ENCODE measurements around the gene ARHGAP42.

Gene ARHGAP42

DNA sequence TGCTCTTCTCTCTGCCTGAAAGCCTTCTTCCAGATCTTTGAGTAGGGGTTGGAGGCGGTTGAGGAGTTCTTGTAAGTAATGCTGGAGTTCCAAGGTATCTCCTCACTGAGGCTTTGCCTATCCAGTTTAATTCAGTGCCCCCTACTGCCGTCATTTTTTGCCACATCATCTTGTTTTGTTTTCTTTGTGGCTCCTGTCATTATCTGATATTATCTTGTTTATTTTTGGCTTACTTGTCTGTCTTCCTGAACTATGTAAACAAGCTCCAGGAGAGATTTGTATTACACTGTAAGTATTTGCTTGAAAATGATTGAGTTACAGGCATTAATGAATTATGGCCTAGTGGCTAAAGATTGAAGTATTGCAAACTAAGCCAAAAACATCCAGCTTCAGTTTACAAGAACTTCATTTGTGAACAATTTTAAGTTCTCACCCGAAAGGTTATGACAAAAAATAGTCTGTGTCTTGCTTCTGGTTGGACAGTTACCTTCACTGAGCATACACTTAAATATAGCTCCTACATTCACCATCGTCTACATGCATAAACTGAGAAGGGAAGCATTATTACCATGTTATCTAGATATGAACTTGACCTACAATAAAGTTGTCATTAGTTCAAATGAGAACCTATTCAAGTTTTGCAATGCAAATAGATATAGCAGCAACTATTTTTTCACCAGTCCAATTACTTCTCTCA is 154.8 kb downstream of the ARHGAP42 start:
- DNase-seq: no peak

DNA sequence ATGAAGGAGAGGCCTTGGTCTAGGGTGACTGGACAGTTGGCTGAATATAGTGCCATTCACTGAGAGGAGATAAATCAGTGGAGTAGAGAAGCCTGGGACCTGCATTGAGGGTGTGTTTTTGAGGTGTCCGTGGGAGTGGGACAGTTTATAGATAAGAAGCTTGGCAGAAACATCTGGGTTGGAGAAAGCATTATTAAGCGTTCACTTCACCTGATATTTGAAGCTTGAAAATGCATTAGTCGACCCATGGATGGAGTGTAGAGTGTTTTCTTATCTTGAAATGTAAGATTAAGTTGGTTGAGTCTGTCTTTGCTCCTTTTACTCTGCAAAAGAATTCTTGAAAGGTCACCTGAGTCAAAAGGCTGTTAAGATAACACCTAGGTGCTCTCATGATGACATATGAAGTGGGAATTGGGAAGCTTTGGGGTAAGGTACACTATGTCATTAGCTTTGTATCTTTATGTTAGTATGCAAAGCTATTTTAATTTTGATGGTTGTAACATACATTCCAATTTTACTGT is 160.7 kb downstream of the ARHGAP42 start:
- no peak for DNase-seq

DNA sequence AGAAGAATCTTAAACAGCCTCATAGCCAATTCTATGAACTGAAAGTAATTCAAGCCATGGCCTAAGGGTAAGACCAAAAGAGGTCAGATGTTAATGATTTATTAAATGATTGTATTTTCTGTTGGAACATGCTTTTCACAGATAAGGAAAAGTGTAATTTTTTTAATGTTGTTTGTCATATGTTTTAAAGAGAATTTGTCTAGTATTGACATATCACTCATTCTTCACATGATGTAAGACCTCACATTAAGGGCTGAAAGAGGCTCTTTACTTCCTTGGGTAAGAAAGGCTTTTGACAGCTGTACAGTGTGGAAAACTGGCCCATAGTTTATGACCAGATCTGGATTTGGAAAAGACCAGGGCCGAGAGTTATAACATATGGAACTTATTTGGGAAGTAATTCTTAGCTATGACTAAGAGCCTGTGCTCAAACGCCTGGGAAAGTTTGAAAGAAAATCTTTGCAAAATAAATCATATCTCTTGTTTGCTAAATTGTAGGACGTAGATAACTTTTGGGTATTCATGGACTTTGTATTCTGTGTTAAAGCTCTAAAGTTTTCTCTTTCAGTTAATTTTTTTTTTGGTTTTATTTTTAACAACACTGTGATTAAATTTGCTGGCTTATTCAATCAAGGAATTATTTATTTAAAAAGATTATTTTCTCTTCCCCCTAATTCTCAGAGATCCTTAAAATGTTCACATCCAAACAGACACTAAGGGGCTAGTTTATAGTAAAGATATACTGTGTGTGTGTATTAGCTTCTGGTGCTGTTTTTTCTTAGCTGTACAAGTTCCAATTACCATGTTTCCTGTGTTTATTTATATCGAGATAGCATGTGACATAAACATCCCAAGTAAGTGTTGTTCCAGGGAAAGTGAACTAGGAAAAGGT is 162.2 kb downstream of the ARHGAP42 start:
- DNase-seq: peak; percentile 97

DNA sequence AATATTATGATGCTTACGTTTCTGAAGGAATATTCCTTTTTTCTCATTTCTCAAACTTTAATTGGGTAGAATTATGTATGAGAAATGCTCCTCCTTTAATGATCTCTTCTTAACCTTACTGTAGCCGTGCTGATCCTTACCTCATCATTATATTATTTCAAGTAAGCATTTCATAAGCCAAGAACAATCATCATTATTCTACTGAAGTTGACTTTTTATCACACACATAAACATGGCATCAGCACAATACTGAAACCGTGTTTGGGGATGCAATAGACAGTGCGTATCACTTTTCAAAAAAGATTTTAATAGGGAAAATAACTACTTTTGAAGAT is 162.8 kb downstream of the ARHGAP42 start:
- DNase-seq: no peak

DNA sequence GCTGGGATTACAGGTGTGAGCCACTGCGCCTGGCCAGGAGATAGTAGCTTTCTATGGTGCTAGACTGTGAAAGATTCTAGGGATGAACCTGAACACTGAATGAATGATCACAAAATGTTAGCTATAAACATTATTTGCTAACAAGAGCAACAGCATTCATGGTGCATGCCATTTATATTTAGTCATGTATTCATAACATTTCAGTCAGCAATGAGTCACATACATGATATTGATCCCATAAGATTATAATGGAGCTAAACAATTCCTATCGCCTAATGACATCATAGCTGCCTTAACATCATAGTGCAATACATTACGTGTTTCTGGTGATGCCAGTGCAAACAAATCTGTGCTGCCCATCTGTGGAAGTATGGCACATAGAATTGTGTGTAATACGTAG is 164.1 kb downstream of the ARHGAP42 start:
- peak; percentile 63 for DNase-seq

DNA sequence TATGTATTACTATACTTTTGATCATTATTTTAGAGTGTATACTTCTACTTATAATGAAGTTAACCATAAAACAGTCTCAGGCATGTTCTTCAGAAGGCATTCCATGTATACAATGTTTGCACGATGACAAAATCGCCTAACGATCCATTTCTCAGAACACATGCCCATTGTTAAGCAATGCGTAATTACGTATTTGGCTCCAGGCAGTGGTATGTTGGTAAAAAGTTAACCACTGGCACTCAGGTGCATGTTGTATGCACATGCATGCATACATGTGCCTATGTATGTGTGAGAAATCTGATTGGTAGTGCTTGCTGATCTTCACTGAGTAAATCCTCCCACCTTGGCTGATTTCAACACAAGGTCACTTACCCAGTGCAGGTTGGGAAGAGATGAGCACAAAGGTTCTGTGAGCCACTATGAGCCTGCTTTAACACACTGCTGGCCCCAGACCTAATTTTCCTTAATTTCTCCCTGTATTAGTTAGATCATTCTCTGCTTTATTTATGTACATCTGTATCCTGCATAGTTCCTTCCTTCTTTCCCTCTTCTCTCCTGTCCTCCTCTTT is 164.6 kb downstream of the ARHGAP42 start:
- DNase-seq: no peak

DNA sequence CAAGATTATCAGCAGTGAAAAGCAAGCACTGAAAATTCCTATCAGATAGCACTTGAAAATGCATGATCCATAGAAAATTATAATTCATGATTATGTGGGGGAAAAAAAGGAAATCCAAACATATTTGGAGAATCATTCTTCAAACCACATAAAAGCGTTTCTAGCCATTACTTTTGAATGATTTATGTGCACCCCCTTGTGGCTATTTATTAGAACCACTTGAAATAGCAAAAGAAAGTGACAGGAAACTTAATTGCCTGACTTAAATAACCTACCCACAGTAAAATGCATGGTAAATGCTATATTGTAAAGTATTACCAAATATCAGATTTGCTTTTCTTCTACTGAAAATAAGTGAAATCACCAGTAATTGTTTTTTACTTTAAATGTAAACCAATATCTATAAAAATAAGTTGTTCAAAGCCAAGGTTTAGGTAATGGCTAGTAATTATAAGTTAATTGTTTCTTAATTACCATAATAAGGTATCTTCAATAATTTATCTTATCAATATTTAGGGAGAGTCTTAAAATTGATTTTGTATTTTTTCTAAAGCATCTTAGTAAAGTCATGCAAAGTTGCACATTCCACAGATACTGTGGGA is 168.5 kb downstream of the ARHGAP42 start:
- DNase-seq: peak; percentile 79

DNA sequence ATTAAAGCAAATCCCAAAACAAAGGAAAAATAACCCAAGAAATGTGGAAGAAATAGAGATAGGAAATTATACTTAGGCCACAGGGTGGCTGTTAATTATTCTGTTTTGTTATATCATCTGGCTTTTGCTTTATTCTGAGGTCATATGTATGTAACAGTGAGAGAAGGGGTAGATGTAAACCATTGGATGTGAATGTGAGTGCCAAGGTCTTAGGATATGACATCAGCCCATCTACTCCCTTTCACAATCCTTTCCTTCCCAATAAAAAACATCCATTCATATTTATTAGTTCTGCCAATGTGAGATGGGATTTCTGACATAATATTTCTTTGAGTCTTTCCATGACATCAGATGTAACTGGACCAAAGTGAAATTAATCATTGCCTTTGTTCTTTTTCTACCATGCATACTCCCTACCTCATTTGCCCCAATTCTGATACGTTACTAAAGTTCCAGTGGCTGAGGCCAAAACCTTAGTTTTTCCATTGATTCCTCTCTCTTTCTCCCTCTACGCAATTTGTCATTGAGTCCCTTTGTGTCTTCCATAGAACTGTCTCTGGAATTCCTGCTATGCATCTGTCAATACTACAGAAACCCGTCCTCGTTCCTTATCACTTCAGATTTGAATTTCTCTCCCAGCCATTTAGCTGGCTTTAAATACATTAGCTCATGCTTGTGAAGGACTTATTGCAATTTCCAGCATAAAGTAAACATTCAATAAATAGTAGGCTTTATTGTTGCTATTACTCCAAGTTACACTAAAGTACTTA is 170.3 kb downstream of the ARHGAP42 start:
- no peak for DNase-seq

DNA sequence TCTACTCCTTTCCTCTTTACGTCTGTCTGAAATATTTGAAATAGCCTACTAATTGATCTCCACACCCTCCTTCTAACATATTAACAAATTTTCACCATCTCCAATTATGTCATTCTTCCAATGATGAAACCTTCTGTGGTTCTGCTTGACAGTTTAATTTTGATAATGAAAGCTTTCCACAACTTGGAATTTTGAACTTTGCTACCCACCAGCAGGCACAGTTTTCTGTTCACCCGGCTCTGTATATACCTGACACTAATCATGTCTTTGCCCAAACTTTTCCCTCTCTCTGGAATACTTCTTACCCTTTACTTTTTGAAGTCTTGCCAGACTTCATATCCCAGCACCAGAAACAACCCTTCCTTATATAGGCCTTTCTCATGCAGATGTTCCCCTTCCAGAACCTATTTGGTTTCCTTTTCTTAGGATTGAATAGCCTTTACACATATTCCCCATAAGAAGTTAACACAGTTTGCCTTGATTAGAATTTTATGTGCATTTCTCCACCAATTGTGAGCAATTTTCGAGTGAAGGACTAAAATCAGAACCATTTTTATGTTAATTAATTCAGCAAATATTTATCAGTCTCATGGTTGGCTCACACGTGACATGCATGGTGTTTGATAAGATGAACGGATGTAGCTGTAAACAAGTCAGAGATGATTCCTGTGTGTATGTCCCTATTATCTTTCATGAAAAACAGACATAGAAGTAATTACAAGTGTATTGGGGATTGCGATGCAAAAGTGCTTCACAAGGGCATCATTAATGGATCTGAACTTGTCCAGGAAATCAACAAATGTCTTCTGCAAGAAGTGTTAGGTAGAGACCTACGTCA is 173.4 kb downstream of the ARHGAP42 start:
- no peak for DNase-seq

DNA sequence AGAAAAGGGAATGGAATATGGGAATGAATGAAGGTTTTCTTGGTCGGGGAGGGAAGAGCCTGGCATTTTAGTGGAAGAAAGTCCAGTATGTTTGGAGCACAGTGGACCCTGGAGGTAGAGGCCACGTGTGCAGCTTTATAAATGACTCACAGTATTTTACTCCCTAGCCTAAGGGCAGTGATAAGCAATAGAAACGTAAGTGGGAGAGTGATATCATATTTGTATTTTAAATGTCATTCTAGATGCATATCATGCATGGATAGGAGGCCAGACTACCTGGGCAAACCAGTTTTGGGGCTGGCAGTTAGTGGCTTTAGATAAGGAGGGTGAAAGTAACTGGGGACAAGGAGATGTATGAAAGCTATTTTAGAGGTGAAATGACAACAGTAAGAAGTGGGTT is 174.1 kb downstream of the ARHGAP42 start:
- no peak for DNase-seq

DNA sequence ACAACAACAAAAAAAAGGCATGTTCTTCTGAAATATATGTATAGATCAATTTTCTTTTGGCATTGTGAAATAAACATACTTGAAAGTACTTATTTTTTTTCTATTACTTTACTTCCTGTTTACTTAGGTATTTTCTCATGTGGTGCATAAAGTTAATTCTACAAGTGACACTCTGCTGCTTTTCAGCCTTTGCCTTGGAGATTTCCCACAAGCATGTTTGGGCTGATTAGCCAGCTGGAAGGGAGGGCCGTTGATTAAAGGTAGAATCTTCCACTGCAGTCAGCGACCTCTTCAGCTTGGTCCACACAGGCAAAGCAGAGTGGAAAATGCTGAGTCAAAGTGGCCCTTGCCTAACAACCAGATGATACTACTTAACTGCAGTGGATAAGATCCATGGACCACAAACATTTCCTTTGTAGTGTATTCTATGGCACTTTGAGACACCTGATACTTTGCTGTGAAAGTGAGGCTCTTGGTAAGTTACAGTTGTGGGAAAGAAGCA is 176.0 kb downstream of the ARHGAP42 start:
- DNase-seq: peak; percentile 93

DNA sequence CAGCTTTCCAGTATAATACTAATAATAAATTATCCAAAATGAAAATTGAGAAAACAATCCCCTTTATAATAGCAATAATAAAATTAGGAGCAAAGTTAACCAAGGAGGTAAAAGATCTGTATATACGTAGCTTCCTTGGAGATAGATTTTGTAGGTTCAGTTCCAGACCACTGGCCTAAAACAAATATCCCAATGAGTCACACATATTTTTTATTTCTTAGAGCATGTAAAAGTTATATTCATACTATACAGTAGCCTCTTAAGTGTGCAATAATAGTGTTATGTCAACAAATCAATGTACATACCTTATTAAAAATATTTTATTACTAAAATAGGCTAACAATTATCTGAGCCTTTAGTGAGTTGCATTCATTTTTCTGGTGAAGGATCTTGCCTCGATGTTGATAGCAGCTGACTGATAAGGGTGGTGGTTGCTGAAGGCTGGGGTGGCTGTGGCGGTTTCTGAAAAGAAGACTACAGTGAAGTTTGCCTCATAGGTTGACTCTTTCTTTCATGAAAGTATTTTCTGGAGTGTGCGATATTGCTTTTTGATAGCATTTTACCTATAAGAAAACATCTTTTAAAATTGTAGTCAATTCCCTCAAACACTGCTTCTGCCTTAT is 178.5 kb downstream of the ARHGAP42 start:
- DNase-seq: no peak

DNA sequence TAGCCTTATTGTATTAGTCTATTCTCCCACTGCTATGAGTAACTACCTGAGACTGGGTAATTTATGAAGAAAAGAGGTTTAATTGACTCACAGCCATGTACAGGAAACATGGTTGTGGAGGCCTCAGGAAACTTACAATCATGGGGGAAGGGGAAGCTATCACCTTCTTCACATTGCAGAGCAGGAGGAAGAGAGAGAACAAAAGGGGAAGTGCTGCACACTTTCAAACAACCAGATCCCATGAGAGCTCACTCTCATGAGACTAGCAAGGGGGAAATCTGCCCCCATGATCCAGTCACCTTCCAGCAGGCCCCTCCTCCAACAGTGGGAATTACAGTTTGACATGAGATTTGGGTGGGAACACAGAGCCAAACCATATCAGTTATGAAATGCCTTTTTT is 179.4 kb downstream of the ARHGAP42 start:
- no peak for DNase-seq

DNA sequence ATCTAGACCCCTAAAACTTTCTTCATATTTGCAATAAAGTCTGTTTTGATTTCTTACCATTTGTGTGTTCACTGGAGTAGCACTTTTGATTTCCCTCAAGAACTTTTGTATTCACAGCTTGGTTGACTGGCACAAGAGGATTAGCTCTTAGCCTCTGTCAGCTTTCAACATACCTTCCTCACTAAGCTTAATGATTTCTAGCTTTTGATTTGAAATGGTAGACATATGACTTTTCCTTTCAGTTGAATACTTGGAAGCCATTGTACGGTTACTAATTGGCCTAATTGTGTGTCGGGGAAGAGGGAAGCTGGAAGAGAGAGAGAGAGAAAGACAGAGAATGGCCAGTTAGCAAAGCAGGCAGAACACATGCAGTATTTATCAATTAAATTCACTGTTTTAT is 180.5 kb downstream of the ARHGAP42 start:
- no peak for DNase-seq

DNA sequence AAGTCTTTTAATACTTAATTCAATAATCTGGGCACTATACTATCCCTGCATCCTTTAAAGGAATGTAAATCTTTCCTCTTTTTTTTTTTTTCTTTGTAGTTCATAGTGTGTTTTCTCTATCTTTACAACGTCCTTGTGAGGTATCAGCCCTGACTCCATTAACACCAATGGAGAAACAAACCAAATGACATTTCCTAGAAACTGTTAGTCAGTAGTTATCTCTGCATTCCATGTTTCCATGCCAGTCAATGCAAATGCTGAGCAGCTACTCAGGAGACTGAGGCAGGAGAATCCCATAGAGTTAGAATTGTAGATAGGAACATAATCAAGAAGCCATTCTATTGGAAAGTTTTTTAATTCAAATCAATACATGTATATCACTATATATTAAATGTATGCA is 182.2 kb downstream of the ARHGAP42 start:
- no peak for DNase-seq

DNA sequence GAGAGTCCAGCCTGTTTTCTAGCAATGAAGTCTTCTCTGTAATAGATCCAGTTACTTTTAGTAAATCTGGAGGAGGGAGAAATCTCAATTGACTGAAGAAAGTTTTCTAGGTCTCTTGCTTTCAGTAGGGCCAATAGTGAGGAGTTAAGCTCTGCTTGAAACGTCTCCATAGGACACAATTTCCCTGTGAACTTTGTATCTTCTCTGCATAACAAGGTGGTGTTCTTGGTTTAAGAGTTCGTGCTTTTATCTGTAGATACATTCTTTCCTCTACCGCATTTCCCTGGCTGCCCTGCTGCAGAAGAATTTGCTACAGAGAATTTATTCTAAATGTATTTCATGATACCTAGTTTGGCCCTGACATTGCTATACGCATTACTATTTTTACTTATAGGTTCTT is 183.1 kb downstream of the ARHGAP42 start:
- no peak for DNase-seq

DNA sequence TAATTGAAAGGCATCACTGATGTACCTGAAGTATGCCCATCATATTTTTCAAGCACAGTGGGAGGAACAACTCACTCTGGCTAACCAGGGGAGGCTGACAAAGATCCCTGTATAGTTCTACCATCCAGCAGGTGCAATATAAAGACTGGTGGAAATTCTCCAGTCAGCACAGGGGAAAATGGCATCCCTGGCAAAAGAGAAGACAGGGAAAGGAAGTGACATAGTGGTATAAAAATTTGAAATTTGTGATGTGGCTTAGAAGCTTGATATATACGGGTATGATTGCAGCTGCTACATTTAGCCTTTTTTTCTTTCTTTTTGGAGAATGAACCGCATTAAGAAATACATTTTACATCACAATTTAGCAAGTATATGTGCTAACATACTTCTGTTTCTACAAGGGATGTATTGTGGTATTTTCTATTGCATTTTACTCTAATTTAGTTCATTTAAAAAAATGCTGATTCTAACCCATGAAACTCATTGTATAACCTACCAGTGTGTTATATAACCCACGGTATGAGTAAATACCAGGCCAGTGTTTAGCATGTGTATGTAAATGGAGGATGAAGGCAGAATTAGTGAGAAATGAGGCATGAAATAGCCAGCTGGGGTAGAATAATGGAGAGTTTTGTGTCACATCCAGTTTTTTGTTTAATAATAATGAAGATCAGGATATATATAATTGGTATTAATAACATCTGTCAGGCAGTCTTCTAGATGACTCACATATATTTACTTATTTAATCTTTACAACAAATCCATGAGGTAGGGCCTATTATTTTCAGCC is 186.1 kb downstream of the ARHGAP42 start:
- peak; percentile 40 for DNase-seq

DNA sequence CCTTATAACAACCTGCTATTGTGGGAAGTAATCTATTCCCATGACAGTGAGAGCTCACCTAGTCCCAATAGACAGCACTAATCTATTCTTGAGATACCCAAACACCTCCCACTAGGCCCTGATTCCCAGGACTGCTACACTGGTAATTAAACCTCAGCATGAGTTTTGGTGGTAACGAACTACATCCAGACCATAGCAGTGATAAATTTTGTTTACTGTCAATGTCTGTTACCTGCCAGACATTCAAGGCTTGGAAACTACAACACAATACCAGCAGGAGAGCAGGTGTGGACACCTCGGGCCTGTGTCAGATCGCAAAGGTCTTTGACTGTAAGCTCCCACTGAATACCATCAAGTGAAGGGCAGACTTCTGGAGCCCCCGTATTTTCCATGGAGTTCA is 187.1 kb downstream of the ARHGAP42 start:
- no peak for DNase-seq

DNA sequence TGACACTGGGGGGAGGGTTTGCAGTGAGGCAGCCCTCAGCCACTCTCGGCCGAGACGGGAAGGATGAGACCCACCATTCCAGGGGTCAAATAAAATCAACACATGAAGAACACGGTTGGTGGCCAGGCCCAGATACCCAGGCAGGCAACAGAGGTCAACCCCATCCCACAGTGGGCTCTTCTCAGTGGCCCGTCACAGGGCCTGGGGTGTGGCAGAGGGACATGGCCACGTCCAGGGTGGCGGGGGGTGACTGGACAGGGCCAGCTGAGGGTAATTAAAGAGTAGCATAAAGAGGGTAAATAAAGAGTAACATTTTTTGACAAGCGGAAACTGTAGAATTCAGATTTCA is 188.4 kb downstream of the ARHGAP42 start:
- DNase-seq: no peak

DNA sequence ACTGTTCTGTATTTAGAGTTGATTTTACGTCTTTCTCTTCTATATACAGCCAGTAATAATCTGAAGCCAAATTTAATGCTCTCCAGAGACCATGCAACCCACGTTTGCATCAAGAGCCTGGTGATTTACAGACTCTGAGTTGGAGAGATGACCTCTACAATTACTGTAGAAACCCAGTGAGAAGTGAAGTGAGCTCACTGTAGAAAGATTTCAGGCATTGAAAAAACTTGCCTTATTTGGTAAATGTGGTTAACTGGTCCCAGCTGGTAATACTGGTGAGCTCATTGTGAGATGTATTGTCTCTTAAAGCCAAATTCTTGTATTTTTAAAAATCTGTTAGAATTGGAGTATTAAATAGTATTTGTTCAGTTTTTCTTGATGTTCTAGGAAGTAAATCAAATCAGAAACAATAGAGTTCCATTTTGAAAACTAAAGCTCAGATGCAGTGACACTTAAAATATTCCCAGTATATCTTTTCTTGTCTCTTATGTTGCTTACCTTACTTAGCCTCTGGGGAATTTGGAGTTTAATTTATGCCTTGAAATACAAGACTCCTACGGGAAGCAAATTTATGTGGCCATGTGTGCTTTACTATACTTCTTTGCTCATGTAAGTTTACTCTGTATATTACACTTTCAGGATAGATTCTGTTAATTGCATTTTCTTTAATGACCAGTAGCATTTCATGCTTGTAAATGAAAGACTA is 189.9 kb downstream of the ARHGAP42 start:
- DNase-seq: peak; percentile 99

All from fibroblast of upper back skin (primary cell).